A549 (cell line): ENCODE measurements around the gene CELSR1. TPM values are rescaled to one million over a fixed set of nuclear protein-coding genes. Genes with fewer than 3 reads are reported as not detected.

Experiments
- ATAC-seq, 2 experiments: fragments of 200-7000 bp in 1 of 2; fragments of >200 bp in 1 of 2; cut with Nextera tagmentation in 1 of 2; cut with Tn5 transposase in 1 of 2; 3 replicates each; pipeline versions ENCODE4 v1.8.0 to v1.9.1; 2018 to 2020; ENCODE audit warnings: mild to moderate bottlenecking in 1 of 2, moderate library complexity in 1 of 2
- CTCF ChIA-PET: fragments of 300-600 bp; sonication (Branson Sonifier 250); formaldehyde crosslinking; extraction: SDS; loops from one replicate; lab custom pipeline; 2021; ENCODE audit warnings: antibody characterized with exemption, inconsistent platforms; lab: Yijun Ruan, JAX
- POLR2A ChIA-PET: fragments of 350-600 bp; formaldehyde crosslinking; extraction: SDS; loops from one replicate; lab custom pipeline; 2021; ENCODE audit warnings: antibody characterized with exemption, inconsistent platforms; lab: Yijun Ruan, JAX
- DNase-seq, 2 experiments: peaks; one replicate each; pipeline versions ENCODE4 v3.0.0 to v3.0.0-alpha.2; 2011 to 2016; ENCODE audit warnings: low read depth in 1 of 2, low spot score in 1 of 2
- FAIRE-seq: peaks from 2 replicates; lab custom pipeline; 2011; peaks lifted over from hg19 to GRCh38; lab: Jason Lieb, UNC
- H3K27ac ChIP-seq, 2 experiments: fragments of >200 bp; sonication (Bioruptor Twin); formaldehyde crosslinking; 3 replicates each; pipeline ENCODE4 v1.5.1; 2016 to 2017
- H3K4me1 ChIP-seq: fragments of >200 bp; sonication (Bioruptor Twin); formaldehyde crosslinking; 3 replicates; pipeline ENCODE4 v1.6.1; 2016
- H3K4me2 ChIP-seq: fragments of >200 bp; sonication (Bioruptor Twin); formaldehyde crosslinking; 3 replicates; pipeline ENCODE4 v1.6.1; 2016
- H3K4me3 ChIP-seq: fragments of >200 bp; sonication (Bioruptor Twin); formaldehyde crosslinking; 3 replicates; pipeline ENCODE4 v1.5.1; 2016
- H3K9me3 ChIP-seq: fragments of >200 bp; sonication (Bioruptor Twin); formaldehyde crosslinking; 3 replicates; pipeline ENCODE4 v1.6.1; 2016
- CEBPB ChIP-seq, 2 experiments: fragments of >200 bp in 1 of 2; sonication (Bioruptor Twin) in 1 of 2; formaldehyde crosslinking in 1 of 2; IDR thresholded peaks; 2 replicates each; pipeline ENCODE4 v1.6.1; 2012 to 2016
- EP300 ChIP-seq, 2 experiments: fragments of >200 bp; sonication (Bioruptor Twin); formaldehyde crosslinking; IDR thresholded peaks; 2 replicates in 1 of 2; 3 replicates in 1 of 2; pipeline ENCODE4 v1.6.1; 2016 to 2017
- FOSL2 ChIP-seq, 2 experiments: fragments of 450-650 bp in 1 of 2; fragments of >200 bp in 1 of 2; sonication (Bioruptor Twin) in 1 of 2; formaldehyde crosslinking; IDR thresholded peaks; 2 replicates each; pipeline versions ENCODE4 v1.5.0 to v1.6.1; 2016 to 2020; ENCODE audit warnings: mild to moderate bottlenecking in 1 of 2, moderate library complexity in 1 of 2
- GATA3 ChIP-seq: IDR thresholded peaks from 2 replicates; pipeline ENCODE4 v1.6.1; 2012; ENCODE audit warnings: borderline replicate concordance
- HEYL ChIP-seq: fragments of 250-450 bp; sonication (Bioruptor Pico); IDR thresholded peaks from 2 replicates; pipeline ENCODE4 v1.8.0; 2021; ENCODE audit warnings: mild to moderate bottlenecking, moderate library complexity
- HOXA7 ChIP-seq: fragments of 250-450 bp; sonication (Bioruptor Pico); IDR thresholded peaks from 2 replicates; pipeline ENCODE4 v1.5.0; 2020; ENCODE audit warnings: mild to moderate bottlenecking, moderate library complexity
- HOXB5 ChIP-seq: fragments of 250-450 bp; sonication (Bioruptor Pico); IDR thresholded peaks from 2 replicates; pipeline ENCODE4 v1.5.0; 2020; ENCODE audit warnings: mild to moderate bottlenecking, moderate library complexity
- JUN ChIP-seq, 2 experiments: fragments of >200 bp; sonication (Bioruptor Twin); formaldehyde crosslinking; IDR thresholded peaks; 2 replicates in 1 of 2; 3 replicates in 1 of 2; pipeline ENCODE4 v1.6.1; 2016 to 2017
- JUNB ChIP-seq: fragments of >200 bp; sonication (Bioruptor Twin); formaldehyde crosslinking; IDR thresholded peaks from 2 replicates; pipeline ENCODE4 v1.6.1; 2016
- MAFK ChIP-seq: fragments of 450-650 bp; IDR thresholded peaks from 2 replicates; pipeline ENCODE4 v1.6.1; 2014; ENCODE audit not compliant: partially characterized antibody
- MAZ ChIP-seq: fragments of 150-350 bp; IDR thresholded peaks from 2 replicates; pipeline ENCODE4 v1.6.1; 2014; ENCODE audit warnings: antibody characterized with exemption, low read depth, low read length, borderline replicate concordance
- MYC ChIP-seq: IDR thresholded peaks from 2 replicates; pipeline ENCODE4 v1.6.1; 2012; ENCODE audit warnings: mild to moderate bottlenecking, inconsistent platforms, low read length, improper control_type of control experiment, borderline replicate concordance
- NPAS2 ChIP-seq: fragments of 250-450 bp; sonication (Bioruptor Pico); IDR thresholded peaks from 2 replicates; pipeline ENCODE4 v1.8.0; 2022; ENCODE audit warnings: mild to moderate bottlenecking, moderate library complexity, borderline replicate concordance
- NR3C1 ChIP-seq: fragments of >200 bp; sonication (Bioruptor Twin); formaldehyde crosslinking; IDR thresholded peaks from 3 replicates; pipeline ENCODE4 v1.6.1; 2017
- POLR2A ChIP-seq: IDR thresholded peaks from 2 replicates; pipeline ENCODE4 v1.6.1; 2012; ENCODE audit warnings: mild to moderate bottlenecking, low read length
- RAD21 ChIP-seq, 2 experiments: fragments of >200 bp in 1 of 2; sonication (Bioruptor Twin) in 1 of 2; formaldehyde crosslinking in 1 of 2; IDR thresholded peaks in 1 of 2; conservative IDR thresholded peaks in 1 of 2; 2 replicates in 1 of 2; 3 replicates in 1 of 2; pipeline ENCODE4 v1.6.1; 2012 to 2018; ENCODE audit warnings: inconsistent platforms in 1 of 2
- RFX5 ChIP-seq: fragments of 450-650 bp; IDR thresholded peaks from 2 replicates; pipeline ENCODE4 v1.7.1; 2014; ENCODE audit warnings: antibody characterized with exemption, mild to moderate bottlenecking, moderate library complexity
- RNF2 ChIP-seq: fragments of 200-600 bp; sonication (generic); IDR thresholded peaks from 2 replicates; pipeline ENCODE4 v1.6.1; 2016; ENCODE audit warnings: low read depth, mild to moderate bottlenecking, antibody characterized with exemption, moderate library complexity, borderline replicate concordance
- SMC3 ChIP-seq: fragments of >200 bp; sonication (Bioruptor Twin); formaldehyde crosslinking; IDR thresholded peaks from 3 replicates; pipeline ENCODE4 v1.6.1; 2018; ENCODE audit warnings: inconsistent platforms
- SREBF2 ChIP-seq: fragments of 450-650 bp; IDR thresholded peaks from 2 replicates; pipeline ENCODE4 v1.6.1; 2014; ENCODE audit warnings: mild to moderate bottlenecking, moderate library complexity
- TP53 ChIP-seq: fragments of 250-450 bp; sonication (Bioruptor Pico); IDR thresholded peaks from 2 replicates; pipeline ENCODE4 v1.5.0; 2021; ENCODE audit warnings: mild to moderate bottlenecking, moderate library complexity
- ZC3H11A ChIP-seq: fragments of 450-650 bp; IDR thresholded peaks from 2 replicates; pipeline ENCODE4 v1.6.1; 2014; ENCODE audit warnings: antibody characterized with exemption, mild to moderate bottlenecking
- ZNF302 ChIP-seq: fragments of 250-450 bp; sonication (Bioruptor Pico); IDR thresholded peaks from 2 replicates; pipeline ENCODE4 v1.9.0; 2021; ENCODE audit warnings: inconsistent platforms, mild to moderate bottlenecking, moderate library complexity
- ZSCAN20 ChIP-seq: fragments of 250-450 bp; sonication (Bioruptor Pico); IDR thresholded peaks from 2 replicates; pipeline ENCODE4 v1.8.0; 2022; ENCODE audit warnings: mild to moderate bottlenecking, moderate library complexity
- WGBS: methylation state at CpG from one replicate; pipeline ENCODE4 v1.1.6; 2017; ENCODE audit errors: missing lambda C conversion rate; 5-methylcytosine and 5-hydroxymethylcytosine counted together
- polyA plus RNA-seq, 4 experiments: library from polyadenylated mRNA; depleted of rRNA in 3 of 4; stranded (reverse); fragments of >200 nt; fragmentation: RNase III in 1 of 4; extraction: RNeasy Plus Mini Kit Qiagen cat#74134 plus additional on column Dnase treatment in 1 of 4; gene quantifications; 2 replicates in 3 of 4; 3 replicates in 1 of 4; pipeline ENCODE4 v1.2.3, GENCODE V29; 2011 to 2017
- TF ChIP-seq, protein P1 (sequence below): IDR thresholded peaks from 2 replicates; pipeline ENCODE4 v1.6.1; 2012
- TF ChIP-seq, protein P2 (sequence below): IDR thresholded peaks from 2 replicates; pipeline ENCODE4 v1.6.1; 2012
- TF ChIP-seq, protein P3 (sequence below): fragments of 150-350 bp; IDR thresholded peaks from 2 replicates; pipeline ENCODE4 v1.6.1; 2014; ENCODE audit warnings: low read depth, mild to moderate bottlenecking, low read length
- TF ChIP-seq, protein P4 (sequence below): fragments of >200 bp; sonication (Bioruptor Twin); formaldehyde crosslinking; IDR thresholded peaks from 3 replicates; pipeline ENCODE4 v1.6.1; 2016
- TF ChIP-seq, protein P5 (sequence below): fragments of >200 bp; sonication (Bioruptor Twin); formaldehyde crosslinking; IDR thresholded peaks from 2 replicates; pipeline ENCODE4 v1.6.1; 2016
- TF ChIP-seq, protein P6 (sequence below): fragments of 200-600 bp; sonication (generic); IDR thresholded peaks from 2 replicates; pipeline ENCODE4 v1.6.1; 2016; ENCODE audit warnings: antibody characterized with exemption, mild to moderate bottlenecking, moderate library complexity

The CELSR1 gene
- polyA plus RNA-seq, 2 of the 4 experiments (the other 2 are of a cell fraction) = 15.3 to 31.8 TPM

DNA sequence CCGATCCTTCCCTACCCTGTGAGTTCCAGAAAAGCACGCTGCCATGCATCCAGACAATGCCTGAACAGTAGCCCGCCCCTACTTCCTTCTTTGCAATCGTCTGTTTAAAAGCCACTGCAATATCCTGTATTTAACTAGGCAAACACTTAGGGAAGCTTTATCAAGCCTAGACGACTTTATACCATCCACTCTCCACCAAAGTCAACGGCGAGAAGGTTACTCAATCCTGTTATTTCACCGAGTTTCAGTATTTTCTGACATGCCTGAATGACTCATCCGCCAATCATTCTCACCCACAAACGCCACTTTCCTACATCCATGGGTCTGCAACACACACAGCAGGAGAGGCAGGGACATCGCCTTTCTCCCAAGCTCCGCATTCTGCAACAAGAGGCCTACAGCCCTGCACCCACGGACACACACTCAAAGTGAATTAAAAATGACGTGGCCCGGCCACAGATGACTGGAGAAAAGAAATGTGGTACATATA lies 9.3 kb downstream of the CELSR1 start:
- CTCF ChIA-PET = interaction anchor here (0.9 to 5.7 kb wide), 4 partner anchors 14 to 161 kb away, joined by 3 to 25 read pairs (median 11); no protein-coding TSS in a partner anchor
- 0 out of 3 replicates have a peak overlapping the region, but pooled peaks have one; percentile 22 for H3K4me3 ChIP-seq
- whole genome bisulfite sequencing = under 1% methylated on average over 15 of the region's 15 CpGs

More for the DNA sequence above, 9.3 kb downstream of the CELSR1 start:
- peak; percentile 84 to 93 for DNase-seq
- no peak for FAIRE-seq
- Histone ChIP-seq H3K27ac (peak overlapping the region; percentile 91 to 99), H3K9me3 (no peaks in the 10 kb centered on the region), H3K4me1 (peaks cover 85% of the 10 kb centered on the region), H3K4me2 (peak overlapping the region; percentile 77)
- peak; percentile 83 to 86 for ATAC-seq
- peak; percentile 53; the same call in 1 of the 2 replicates for TF ChIP-seq GATA3
- no peak for TF ChIP-seq SREBF2
- no peak for TF ChIP-seq HEYL
- TF ChIP-seq FOSL2 (IDR thresholded peaks at IDR 0.05) = peak; percentile 93
- TF ChIP-seq FOSL2 (CRISPR knock-in tag; IDR thresholded peaks at IDR 0.05) = peak; percentile 96
- no peak for TF ChIP-seq ZC3H11A
- peak; percentile 84 for TF ChIP-seq RFX5
- TF ChIP-seq HOXB5 = no peak
- TF ChIP-seq RNF2 = no peak
- TF ChIP-seq TP53 (CRISPR knock-in tag) = no peak
- no peak for TF ChIP-seq POLR2A
- TF ChIP-seq NR3C1 = no peak
- TF ChIP-seq, protein P1, sequence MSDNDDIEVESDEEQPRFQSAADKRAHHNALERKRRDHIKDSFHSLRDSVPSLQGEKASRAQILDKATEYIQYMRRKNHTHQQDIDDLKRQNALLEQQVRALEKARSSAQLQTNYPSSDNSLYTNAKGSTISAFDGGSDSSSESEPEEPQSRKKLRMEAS = peak; percentile 49
- TF ChIP-seq MYC = no peak
- peak; percentile 92 to 95 for TF ChIP-seq CEBPB (IDR thresholded peaks at IDR 0.05)
- TF ChIP-seq, protein P2, sequence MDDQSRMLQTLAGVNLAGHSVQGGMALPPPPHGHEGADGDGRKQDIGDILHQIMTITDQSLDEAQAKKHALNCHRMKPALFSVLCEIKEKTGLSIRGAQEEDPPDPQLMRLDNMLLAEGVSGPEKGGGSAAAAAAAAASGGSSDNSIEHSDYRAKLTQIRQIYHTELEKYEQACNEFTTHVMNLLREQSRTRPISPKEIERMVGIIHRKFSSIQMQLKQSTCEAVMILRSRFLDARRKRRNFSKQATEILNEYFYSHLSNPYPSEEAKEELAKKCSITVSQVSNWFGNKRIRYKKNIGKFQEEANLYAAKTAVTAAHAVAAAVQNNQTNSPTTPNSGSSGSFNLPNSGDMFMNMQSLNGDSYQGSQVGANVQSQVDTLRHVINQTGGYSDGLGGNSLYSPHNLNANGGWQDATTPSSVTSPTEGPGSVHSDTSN = peak; percentile 70
- TF ChIP-seq HOXA7 (CRISPR knock-in tag) = no peak
- peak; percentile 85 for TF ChIP-seq JUNB
- TF ChIP-seq, protein P3, sequence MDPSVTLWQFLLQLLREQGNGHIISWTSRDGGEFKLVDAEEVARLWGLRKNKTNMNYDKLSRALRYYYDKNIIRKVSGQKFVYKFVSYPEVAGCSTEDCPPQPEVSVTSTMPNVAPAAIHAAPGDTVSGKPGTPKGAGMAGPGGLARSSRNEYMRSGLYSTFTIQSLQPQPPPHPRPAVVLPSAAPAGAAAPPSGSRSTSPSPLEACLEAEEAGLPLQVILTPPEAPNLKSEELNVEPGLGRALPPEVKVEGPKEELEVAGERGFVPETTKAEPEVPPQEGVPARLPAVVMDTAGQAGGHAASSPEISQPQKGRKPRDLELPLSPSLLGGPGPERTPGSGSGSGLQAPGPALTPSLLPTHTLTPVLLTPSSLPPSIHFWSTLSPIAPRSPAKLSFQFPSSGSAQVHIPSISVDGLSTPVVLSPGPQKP = no peak
- TF ChIP-seq, protein P4, sequence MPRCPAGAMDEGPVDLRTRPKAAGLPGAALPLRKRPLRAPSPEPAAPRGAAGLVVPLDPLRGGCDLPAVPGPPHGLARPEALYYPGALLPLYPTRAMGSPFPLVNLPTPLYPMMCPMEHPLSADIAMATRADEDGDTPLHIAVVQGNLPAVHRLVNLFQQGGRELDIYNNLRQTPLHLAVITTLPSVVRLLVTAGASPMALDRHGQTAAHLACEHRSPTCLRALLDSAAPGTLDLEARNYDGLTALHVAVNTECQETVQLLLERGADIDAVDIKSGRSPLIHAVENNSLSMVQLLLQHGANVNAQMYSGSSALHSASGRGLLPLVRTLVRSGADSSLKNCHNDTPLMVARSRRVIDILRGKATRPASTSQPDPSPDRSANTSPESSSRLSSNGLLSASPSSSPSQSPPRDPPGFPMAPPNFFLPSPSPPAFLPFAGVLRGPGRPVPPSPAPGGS = peak; percentile 33; the same call in 1 of the 3 replicates
- peak; percentile 68 to 80; a peak in 3 of 5 replicates for TF ChIP-seq JUN (IDR thresholded peaks at IDR 0.05)
- TF ChIP-seq, protein P5, sequence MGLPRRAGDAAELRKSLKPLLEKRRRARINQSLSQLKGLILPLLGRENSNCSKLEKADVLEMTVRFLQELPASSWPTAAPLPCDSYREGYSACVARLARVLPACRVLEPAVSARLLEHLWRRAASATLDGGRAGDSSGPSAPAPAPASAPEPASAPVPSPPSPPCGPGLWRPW = peak; percentile 80
- peak; percentile 65 to 78; a peak in 3 of 5 replicates for TF ChIP-seq EP300 (IDR thresholded peaks at IDR 0.05)
- no peak for TF ChIP-seq NPAS2
- TF ChIP-seq SMC3 = 0 out of 3 replicates have a peak, but pooled peaks have one; percentile 16
- TF ChIP-seq MAFK = peak; percentile 31
- TF ChIP-seq ZSCAN20 = no peak
- TF ChIP-seq RAD21 (conservative IDR thresholded peaks at IDR 0.05 in 1 of 2, IDR thresholded peaks at IDR 0.05 in 1 of 2) = peak; percentile 8 to 25; a peak in 1 of 5 replicates
- TF ChIP-seq, protein P6, sequence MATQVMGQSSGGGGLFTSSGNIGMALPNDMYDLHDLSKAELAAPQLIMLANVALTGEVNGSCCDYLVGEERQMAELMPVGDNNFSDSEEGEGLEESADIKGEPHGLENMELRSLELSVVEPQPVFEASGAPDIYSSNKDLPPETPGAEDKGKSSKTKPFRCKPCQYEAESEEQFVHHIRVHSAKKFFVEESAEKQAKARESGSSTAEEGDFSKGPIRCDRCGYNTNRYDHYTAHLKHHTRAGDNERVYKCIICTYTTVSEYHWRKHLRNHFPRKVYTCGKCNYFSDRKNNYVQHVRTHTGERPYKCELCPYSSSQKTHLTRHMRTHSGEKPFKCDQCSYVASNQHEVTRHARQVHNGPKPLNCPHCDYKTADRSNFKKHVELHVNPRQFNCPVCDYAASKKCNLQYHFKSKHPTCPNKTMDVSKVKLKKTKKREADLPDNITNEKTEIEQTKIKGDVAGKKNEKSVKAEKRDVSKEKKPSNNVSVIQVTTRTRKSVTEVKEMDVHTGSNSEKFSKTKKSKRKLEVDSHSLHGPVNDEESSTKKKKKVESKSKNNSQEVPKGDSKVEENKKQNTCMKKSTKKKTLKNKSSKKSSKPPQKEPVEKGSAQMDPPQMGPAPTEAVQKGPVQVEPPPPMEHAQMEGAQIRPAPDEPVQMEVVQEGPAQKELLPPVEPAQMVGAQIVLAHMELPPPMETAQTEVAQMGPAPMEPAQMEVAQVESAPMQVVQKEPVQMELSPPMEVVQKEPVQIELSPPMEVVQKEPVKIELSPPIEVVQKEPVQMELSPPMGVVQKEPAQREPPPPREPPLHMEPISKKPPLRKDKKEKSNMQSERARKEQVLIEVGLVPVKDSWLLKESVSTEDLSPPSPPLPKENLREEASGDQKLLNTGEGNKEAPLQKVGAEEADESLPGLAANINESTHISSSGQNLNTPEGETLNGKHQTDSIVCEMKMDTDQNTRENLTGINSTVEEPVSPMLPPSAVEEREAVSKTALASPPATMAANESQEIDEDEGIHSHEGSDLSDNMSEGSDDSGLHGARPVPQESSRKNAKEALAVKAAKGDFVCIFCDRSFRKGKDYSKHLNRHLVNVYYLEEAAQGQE = no peak
- TF ChIP-seq MAZ = no peak
- no peak for TF ChIP-seq ZNF302 (CRISPR knock-in tag)
- POLR2A ChIA-PET = interaction anchor here (1.0 to 1.5 kb wide), 4 partner anchors 13 to 160 kb away, joined by 3 to 8 read pairs (median 6); no protein-coding TSS in a partner anchor
